ENCODE data around the gene SCN10A.

DNA sequence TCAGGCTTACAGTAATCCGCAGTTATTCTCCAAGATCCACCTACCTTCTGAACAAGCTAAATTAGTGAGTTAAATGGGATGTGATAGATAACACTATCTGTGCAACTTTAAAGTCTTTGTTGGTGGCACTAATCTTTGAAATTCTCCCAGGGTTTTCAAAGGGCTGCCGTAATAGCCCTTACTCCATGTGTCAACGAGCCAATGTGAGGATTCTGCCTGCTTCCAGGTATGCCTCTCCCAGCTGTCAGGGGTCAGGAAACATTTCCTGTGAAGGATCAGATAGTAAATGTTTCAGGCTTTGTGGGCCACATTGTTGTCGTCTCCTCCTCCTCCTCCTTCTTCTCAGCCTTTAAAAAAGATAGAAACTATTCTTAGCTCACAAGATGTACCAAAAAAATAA, 146.3 kb downstream of the SCN10A start:
- no peak for TF ChIP-seq POLR2A (IDR thresholded peaks at IDR 0.05)
- TF ChIP-seq, protein P1, sequence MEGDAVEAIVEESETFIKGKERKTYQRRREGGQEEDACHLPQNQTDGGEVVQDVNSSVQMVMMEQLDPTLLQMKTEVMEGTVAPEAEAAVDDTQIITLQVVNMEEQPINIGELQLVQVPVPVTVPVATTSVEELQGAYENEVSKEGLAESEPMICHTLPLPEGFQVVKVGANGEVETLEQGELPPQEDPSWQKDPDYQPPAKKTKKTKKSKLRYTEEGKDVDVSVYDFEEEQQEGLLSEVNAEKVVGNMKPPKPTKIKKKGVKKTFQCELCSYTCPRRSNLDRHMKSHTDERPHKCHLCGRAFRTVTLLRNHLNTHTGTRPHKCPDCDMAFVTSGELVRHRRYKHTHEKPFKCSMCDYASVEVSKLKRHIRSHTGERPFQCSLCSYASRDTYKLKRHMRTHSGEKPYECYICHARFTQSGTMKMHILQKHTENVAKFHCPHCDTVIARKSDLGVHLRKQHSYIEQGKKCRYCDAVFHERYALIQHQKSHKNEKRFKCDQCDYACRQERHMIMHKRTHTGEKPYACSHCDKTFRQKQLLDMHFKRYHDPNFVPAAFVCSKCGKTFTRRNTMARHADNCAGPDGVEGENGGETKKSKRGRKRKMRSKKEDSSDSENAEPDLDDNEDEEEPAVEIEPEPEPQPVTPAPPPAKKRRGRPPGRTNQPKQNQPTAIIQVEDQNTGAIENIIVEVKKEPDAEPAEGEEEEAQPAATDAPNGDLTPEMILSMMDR (IDR thresholded peaks at IDR 0.05): no peak

All from esophagus squamous epithelium (tissue), 4 donors.